ENCODE data around the gene POU2F3. TPM values are rescaled to one million over a fixed set of nuclear protein-coding genes. Genes with fewer than 3 reads are reported as not detected.

POU2F3 gene
- total RNA-seq, 1 experiment from 2014 or later = not detected

DNA sequence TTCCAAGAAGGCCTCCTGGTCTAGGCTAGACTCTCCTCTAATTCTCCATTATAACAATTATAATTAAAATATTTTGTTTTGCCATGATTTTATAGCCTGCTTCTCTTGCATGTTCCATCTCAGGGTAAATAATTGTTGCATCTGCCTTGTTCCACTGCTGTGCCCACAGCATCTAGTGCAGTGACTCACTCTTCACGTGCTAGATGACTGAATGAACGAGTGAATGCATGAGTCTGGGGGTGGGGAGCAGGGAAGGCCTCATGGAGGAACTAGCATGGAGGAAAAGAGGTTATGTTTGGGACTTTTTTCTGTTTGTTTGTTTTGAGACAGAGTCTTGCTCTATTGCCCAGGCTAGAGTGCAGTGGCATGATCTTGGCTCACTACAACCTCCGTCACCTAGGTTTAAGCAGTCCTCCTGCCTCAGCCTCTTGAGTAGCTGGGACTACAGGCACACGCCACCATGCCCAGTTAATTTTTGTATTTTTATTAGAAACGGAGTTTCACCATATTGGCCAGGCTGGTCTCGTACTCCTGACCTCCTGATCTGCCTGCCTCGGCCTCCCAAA, 34.3 kb upstream of the POU2F3 start:
- H3K27ac ChIP-seq = no peak overlapping the region
- 0 out of 2 replicates have a peak, but pooled peaks cover 2% of the 10 kb centered on the region for H3K27me3 ChIP-seq
- no peaks in the 10 kb centered on the region for H3K36me3 ChIP-seq
- DNase-seq = no peak
- H3K4me3 ChIP-seq = no peak overlapping the region
- no peaks in the 10 kb centered on the region for H3K9me3 ChIP-seq (replicated peaks)
- H3K4me1 ChIP-seq = 0 out of 2 replicates have a peak, but pooled peaks cover 7% of the 10 kb centered on the region

GRCh38 chr11:120207512-120207911, 32.4 kb upstream of the POU2F3 start:
- DNase-seq = no peak
- Histone ChIP-seq H3K27ac (no peak overlapping the region), H3K36me3 (no peaks in the 10 kb centered on the region), H3K27me3 (0 out of 2 replicates have a peak, but pooled peaks cover 2% of the 10 kb centered on the region), H3K4me3 (no peak overlapping the region), H3K9me3 (replicated peaks) (no peaks in the 10 kb centered on the region), H3K4me1 (0 out of 2 replicates have a peak, but pooled peaks cover 7% of the 10 kb centered on the region)

GRCh38 chr11:120208001-120208441, 31.9 kb upstream of the POU2F3 start:
- H3K4me1 ChIP-seq = 0 out of 2 replicates have a peak, but pooled peaks cover 7% of the 10 kb centered on the region
- H3K27me3 ChIP-seq = 0 out of 2 replicates have a peak, but pooled peaks cover 2% of the 10 kb centered on the region
- no peak for DNase-seq
- no peaks in the 10 kb centered on the region for H3K36me3 ChIP-seq
- H3K27ac ChIP-seq = no peak overlapping the region
- no peak overlapping the region for H3K4me3 ChIP-seq
- no peaks in the 10 kb centered on the region for H3K9me3 ChIP-seq (replicated peaks)

DNA sequence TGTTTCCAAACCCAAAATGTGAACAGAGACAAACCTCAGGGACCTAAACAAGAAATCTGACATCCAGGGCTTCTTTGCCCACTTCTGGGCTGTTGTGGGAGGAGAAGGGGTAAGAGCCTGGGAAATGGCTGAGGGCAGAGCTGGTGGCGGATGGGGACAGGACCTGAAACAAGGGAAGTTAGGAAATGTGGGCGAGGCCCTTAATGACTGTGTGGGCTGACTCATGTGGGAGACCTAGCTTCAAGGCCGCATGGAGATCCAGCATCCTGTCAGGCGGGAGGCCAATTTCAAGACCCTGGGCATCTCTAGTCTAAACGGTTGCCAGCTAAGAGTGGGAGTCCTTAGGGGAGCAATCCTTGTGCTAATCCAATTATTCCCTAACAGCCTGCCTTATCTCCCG, 31.2 kb upstream of the POU2F3 start:
- DNase-seq = no peak
- Histone ChIP-seq H3K4me3 (no peak overlapping the region), H3K9me3 (replicated peaks) (no peaks in the 10 kb centered on the region), H3K27me3 (0 out of 2 replicates have a peak, but pooled peaks cover 2% of the 10 kb centered on the region), H3K4me1 (0 out of 2 replicates have a peak, but pooled peaks cover 7% of the 10 kb centered on the region), H3K27ac (no peak overlapping the region), H3K36me3 (no peaks in the 10 kb centered on the region)

GRCh38 chr11:120209746-120210625, 30.0 kb upstream of the POU2F3 start:
- Histone ChIP-seq H3K36me3 (no peaks in the 10 kb centered on the region), H3K4me1 (0 out of 2 replicates have a peak, but pooled peaks cover 7% of the 10 kb centered on the region), H3K4me3 (peak overlapping the region; percentile 67), H3K27ac (peak overlapping the region; percentile 71), H3K27me3 (0 out of 2 replicates have a peak, but pooled peaks cover 2% of the 10 kb centered on the region), H3K9me3 (replicated peaks) (no peaks in the 10 kb centered on the region)
- DNase-seq = no peak

DNA sequence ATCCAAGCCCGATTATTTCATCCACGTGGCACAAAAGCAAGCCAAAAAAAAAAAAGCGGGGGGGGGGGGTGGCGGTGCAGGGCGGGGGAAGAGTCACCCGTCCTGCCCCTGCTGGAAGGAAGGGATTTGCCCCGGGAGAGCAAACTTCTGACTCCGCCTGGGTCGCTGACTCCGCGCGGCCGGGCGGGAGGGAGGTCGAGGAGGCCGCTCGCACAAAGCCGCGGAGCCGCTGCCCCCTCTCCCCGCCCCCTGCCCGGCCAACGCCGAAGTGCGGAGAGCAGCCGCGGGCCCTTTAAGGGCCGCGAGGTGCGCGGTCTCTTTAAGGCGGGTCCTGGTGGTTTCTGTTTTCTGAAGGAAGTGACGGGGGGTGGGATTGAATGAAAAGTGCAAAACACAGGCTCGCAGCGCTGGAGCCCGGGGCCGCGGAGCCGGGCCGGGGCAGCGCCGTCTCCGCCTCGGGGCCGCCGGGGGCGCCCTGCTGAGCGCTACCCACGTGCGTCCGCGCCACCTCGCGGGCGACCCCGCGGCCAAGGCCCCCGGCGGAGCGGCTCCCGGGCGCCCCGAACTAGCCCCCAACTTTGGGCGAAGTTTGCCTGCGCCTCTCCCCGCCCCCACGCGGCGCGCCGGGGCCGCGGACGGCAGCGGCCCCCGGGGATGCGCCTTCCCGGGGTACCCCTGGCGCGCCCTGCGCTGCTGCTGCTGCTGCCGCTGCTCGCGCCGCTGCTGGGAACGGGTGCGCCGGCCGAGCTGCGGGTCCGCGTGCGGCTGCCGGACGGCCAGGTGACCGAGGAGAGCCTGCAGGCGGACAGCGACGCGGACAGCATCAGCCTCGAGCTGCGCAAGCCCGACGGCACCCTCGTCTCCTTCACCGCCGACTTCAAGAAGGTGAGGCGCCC, 29.1 kb upstream of the POU2F3 start, which contains the start of gene OAF:
Gene OAF (plus strand): TSS at position 407 of the 896 bp plus-strand sequence. CDS start 248 bp downstream, at position 655.
- Histone ChIP-seq H3K9me3 (replicated peaks) (no peaks in the 10 kb centered on the region), H3K27me3 (0 out of 2 replicates have a peak, but pooled peaks cover 2% of the 10 kb centered on the region), H3K27ac (peak within 1 kb of the TSS; percentile 71), H3K4me3 (peak within 1 kb of the TSS; percentile 67), H3K4me1 (0 out of 2 replicates have a peak, but pooled peaks cover 7% of the 10 kb centered on the region), H3K36me3 (no peaks in the 10 kb centered on the region)
- DNase-seq = peak; percentile 70 to 78

DNA sequence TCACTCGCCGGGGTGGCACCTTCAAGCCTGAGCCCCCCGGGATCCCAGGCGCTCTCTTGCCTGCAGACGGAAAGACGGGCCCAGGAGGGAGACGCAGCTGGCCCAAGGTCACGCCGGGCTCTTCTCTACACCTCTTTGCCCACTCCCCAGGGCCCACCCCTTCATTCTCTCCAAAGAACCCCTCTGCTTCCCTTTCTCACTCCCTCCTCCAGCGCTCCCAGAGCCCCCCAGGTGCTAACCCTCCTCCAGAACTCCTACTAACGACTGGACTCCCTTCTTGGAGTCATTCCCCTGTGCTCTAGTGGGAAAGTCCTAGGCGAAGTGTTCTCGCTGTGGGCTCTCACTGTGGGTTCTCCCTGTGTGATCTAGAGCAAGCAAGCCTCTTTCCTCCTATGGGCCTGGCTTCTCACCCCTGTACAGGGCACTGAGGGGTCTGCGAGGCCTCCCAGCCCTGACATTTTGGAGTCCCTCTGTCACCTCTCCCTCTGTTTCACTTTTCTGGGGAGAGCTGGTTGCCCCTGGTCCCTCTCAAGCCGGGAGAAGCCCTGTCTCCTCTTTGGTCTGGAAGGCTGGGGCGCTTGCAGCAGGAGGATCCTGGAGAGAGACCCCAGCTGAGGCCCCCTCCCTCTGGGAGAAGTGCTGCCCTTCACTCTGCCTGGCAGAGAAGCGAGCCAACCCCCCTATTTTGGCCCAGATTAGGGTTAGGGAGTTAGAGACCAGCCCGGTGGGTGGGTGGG, 28.2 kb upstream of the POU2F3 start:
- Histone ChIP-seq H3K27me3 (0 out of 2 replicates have a peak, but pooled peaks cover 2% of the 10 kb centered on the region), H3K36me3 (no peaks in the 10 kb centered on the region), H3K4me1 (0 out of 2 replicates have a peak, but pooled peaks cover 4% of the 10 kb centered on the region), H3K4me3 (peak overlapping the region; percentile 67), H3K27ac (no peak overlapping the region), H3K9me3 (replicated peaks) (no peaks in the 10 kb centered on the region)
- no peak for DNase-seq

DNA sequence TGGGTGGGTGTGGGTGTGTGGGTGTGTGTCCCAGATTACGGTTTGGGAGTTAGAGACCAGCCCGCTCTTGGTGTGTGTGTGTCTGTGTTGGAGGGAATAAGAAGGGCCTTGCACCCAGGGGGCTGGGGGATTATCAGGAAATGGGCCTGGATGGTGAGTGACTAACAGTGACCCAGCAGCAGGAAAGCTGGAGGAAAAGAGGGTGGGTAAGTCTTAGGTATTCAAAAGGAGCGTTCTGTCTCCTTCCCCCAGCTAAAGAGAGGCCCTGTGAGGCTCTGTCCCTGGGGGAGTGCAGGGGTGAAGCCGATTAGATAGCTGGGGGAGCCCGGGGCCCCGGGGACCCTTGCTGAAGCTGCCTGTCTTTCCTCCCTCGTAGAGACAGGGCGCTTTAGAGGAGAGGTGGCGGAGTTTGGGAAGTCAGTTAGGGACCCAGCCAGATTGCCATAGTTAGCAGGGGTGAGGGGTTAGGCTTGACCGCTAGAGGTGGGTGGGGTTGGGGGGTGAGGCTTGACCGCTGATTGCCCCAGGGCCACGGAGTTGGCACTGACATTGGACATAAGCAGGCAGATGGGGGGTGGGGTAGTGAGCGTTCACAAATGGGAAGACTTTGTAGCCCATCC, 27.6 kb upstream of the POU2F3 start:
- no peaks in the 10 kb centered on the region for H3K36me3 ChIP-seq
- H3K27ac ChIP-seq = no peak overlapping the region
- 0 out of 2 replicates have a peak, but pooled peaks cover 2% of the 10 kb centered on the region for H3K27me3 ChIP-seq
- H3K4me1 ChIP-seq = 0 out of 2 replicates have a peak, but pooled peaks cover 4% of the 10 kb centered on the region
- H3K9me3 ChIP-seq (replicated peaks) = no peaks in the 10 kb centered on the region
- no peak for DNase-seq
- H3K4me3 ChIP-seq = no peak overlapping the region; the same call in 1 of the 2 replicates

GRCh38 chr11:120212926-120213325, 27.0 kb upstream of the POU2F3 start:
- DNase-seq = no peak
- Histone ChIP-seq H3K9me3 (replicated peaks) (no peaks in the 10 kb centered on the region), H3K27me3 (0 out of 2 replicates have a peak, but pooled peaks cover 2% of the 10 kb centered on the region), H3K36me3 (no peaks in the 10 kb centered on the region), H3K4me3 (no peak overlapping the region), H3K4me1 (0 out of 2 replicates have a peak, but pooled peaks cover 4% of the 10 kb centered on the region), H3K27ac (no peak overlapping the region)

DNA sequence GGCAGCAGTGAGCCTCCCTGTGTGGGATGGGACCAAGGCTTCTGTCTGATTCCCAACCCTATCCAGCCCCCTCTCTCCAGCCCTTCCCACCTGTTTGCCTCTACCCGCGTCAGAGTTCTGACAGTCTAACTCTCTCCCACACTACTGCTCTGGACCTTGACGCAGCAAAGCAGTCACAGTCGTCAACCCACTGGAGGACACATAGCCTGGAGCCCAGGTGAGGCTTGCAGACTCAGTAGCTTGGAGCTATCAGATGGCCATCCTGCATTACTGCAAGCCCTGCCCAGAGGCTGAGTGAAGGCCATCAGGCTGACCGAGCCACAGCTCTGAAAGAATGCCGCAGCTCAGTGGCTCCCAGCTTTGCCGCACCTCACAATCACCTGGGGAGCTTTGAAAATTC, 25.4 kb upstream of the POU2F3 start:
- Histone ChIP-seq H3K4me1 (no peaks in the 10 kb centered on the region), H3K36me3 (no peaks in the 10 kb centered on the region), H3K27ac (no peak overlapping the region), H3K9me3 (replicated peaks) (no peaks in the 10 kb centered on the region), H3K27me3 (0 out of 2 replicates have a peak, but pooled peaks cover 2% of the 10 kb centered on the region), H3K4me3 (no peak overlapping the region)
- DNase-seq = no peak

GRCh38 chr11:120215634-120216033, 24.3 kb upstream of the POU2F3 start:
- Histone ChIP-seq H3K9me3 (replicated peaks) (no peaks in the 10 kb centered on the region), H3K27me3 (no peaks in the 10 kb centered on the region), H3K36me3 (no peaks in the 10 kb centered on the region), H3K4me3 (no peak overlapping the region), H3K27ac (no peak overlapping the region), H3K4me1 (no peaks in the 10 kb centered on the region)
- no peak for DNase-seq

- Histone ChIP-seq H3K9me3 (replicated peaks) (no peaks in the 10 kb centered on the region), H3K4me1 (no peaks in the 10 kb centered on the region), H3K36me3 (no peaks in the 10 kb centered on the region), H3K27ac (no peak overlapping the region), H3K27me3 (no peaks in the 10 kb centered on the region), H3K4me3 (no peak overlapping the region)
- DNase-seq = peak in 1 of 2 experiments; percentile 26
These were observed 23.4 kb upstream of the POU2F3 start for GRCh38 chr11:120216426-120217102.

- Histone ChIP-seq H3K9me3 (replicated peaks) (no peaks in the 10 kb centered on the region), H3K27me3 (no peaks in the 10 kb centered on the region), H3K27ac (no peak overlapping the region), H3K36me3 (no peaks in the 10 kb centered on the region), H3K4me3 (no peak overlapping the region), H3K4me1 (no peaks in the 10 kb centered on the region)
- DNase-seq = no peak
These were observed 22.4 kb upstream of the POU2F3 start for GRCh38 chr11:120217526-120217925.
